ENCODE data around the gene RNF220. TPM values are rescaled to one million over a fixed set of nuclear protein-coding genes. Genes with fewer than 3 reads are reported as not detected.

The RNF220 gene
- total and polyA plus RNA-seq, 9 of the 15 experiments (the other 6 are each of a cell fraction or from before 2014, with no cell fraction given) = 5.1 to 117 (median 66.9) TPM

DNA sequence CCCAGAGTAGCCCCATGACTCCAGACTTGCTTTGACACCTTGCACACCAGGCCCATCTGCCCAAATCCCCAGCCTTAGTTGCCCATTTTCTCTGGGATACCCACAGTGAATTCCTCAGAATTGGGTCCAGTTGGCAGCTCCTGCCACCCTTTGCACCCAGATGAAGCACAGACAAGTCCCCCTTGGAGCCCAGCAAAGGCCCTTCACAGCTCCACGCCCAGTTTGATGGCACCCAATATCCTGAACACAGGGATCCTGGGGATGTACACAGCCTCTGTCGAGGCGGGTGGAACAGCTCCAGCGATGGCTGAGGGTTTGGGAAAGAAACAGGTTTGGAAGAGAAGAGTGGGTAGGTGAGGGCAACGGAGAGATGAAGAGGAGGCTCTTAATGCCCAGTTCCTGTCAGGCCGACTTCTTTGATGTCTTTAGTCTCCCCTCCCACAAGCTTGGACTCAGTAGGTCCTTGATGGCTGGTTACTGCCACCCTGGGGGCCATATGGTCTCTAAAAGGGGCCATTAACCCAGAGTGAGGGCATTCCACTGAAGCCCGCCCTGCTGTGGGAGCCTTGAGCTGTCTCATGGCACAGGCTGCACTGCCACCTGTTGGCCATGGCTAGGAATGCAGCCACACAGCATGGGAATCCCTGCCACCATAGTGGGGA, 247.5 kb downstream of the RNF220 start (continued):
- no peak for TF ChIP-seq DPF2 (IDR thresholded peaks at IDR 0.05)
- TF ChIP-seq PREB (CRISPR knock-in tag; IDR thresholded peaks at IDR 0.05) = no peak
- TF ChIP-seq, protein P1, sequence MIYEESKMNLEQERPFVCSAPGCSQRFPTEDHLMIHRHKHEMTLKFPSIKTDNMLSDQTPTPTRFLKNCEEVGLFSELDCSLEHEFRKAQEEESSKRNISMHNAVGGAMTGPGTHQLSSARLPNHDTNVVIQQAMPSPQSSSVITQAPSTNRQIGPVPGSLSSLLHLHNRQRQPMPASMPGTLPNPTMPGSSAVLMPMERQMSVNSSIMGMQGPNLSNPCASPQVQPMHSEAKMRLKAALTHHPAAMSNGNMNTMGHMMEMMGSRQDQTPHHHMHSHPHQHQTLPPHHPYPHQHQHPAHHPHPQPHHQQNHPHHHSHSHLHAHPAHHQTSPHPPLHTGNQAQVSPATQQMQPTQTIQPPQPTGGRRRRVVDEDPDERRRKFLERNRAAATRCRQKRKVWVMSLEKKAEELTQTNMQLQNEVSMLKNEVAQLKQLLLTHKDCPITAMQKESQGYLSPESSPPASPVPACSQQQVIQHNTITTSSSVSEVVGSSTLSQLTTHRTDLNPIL (CRISPR knock-in tag; IDR thresholded peaks at IDR 0.05) = no peak
- no peak for TF ChIP-seq CBX8 (IDR thresholded peaks at IDR 0.05; ENCODE audit: borderline replicate concordance, extremely low read depth, low read depth, low read length, poor library complexity, severe bottlenecking)
- no peak for TF ChIP-seq ZNF431 (CRISPR knock-in tag; IDR thresholded peaks at IDR 0.05)
- no peak for TF ChIP-seq ZNF740 (CRISPR knock-in tag; IDR thresholded peaks at IDR 0.05)
- TF ChIP-seq ZNF740 (tag; IDR thresholded peaks at IDR 0.05) = no peak
- peak; percentile 99 for TF ChIP-seq SMC3 (conservative IDR thresholded peaks at IDR 0.05; ENCODE audit: insufficient read depth, low read depth, low read length)
- no peak for TF ChIP-seq BRCA1 (IDR thresholded peaks at IDR 0.05)
- TF ChIP-seq BRCA1 (CRISPR knock-in tag; IDR thresholded peaks at IDR 0.05) = no peak
- TF ChIP-seq ELF1 (tag; IDR thresholded peaks at IDR 0.05) = no peak
- no peak for TF ChIP-seq MXD1 (CRISPR knock-in tag; IDR thresholded peaks at IDR 0.05; ENCODE audit: borderline replicate concordance, poor library complexity, severe bottlenecking)
- TF ChIP-seq KLF16 (IDR thresholded peaks at IDR 0.05) = peak; percentile 63
- no peak for TF ChIP-seq SRSF3 (IDR thresholded peaks at IDR 0.05; ENCODE audit: insufficient read depth, low read length)
- TF ChIP-seq ZBTB12 (CRISPR knock-in tag; IDR thresholded peaks at IDR 0.05) = no peak
- no peak for TF ChIP-seq ZNF217 (CRISPR knock-in tag; IDR thresholded peaks at IDR 0.05)
- peak; percentile 55 for TF ChIP-seq CTCFL (IDR thresholded peaks at IDR 0.05; ENCODE audit: borderline replicate concordance, insufficient read depth, low read depth, low read length, poor library complexity, severe bottlenecking)
- 0 out of 2 replicates have a peak, but pooled peaks have one; percentile 4 for TF ChIP-seq ZNF12 (CRISPR knock-in tag; IDR thresholded peaks at IDR 0.05)
- no peak for TF ChIP-seq MAFG (tag; conservative IDR thresholded peaks at IDR 0.05)
- TF ChIP-seq MYNN (IDR thresholded peaks at IDR 0.05) = peak; percentile 72; the same call in 1 of the 2 replicates
- no peak for TF ChIP-seq MYNN (CRISPR knock-in tag; IDR thresholded peaks at IDR 0.05)
- TF ChIP-seq ZNF830 (CRISPR knock-in tag; IDR thresholded peaks at IDR 0.05) = no peak

Data from K562 (cell line).